HepG2 (cell line): ENCODE results near the gene HMGCS2. TPM values are rescaled to one million over a fixed set of nuclear protein-coding genes. Genes with fewer than 3 reads are reported as not detected.
A peak's percentile ranks its signal among the peaks of the same experiment; 100 is the strongest.

Experiments used
- ATF7 ChIP-seq, 2 experiments: fragments of 450-650 bp in 1 of 2; sonication (generic) in 1 of 2; formaldehyde crosslinking in 1 of 2; IDR thresholded peaks; 2 replicates each; pipeline versions ENCODE4 v1.4.0 to v1.6.1; 2016 to 2020; ENCODE audit warnings: antibody characterized with exemption in 1 of 2, mild to moderate bottlenecking in 1 of 2, missing genetic modification reagents in 1 of 2
- CREB1 ChIP-seq, 2 experiments: fragments of 450-650 bp in 1 of 2; IDR thresholded peaks; 2 replicates each; pipeline ENCODE4 v1.6.1; 2016 to 2017; ENCODE audit warnings: control low read depth in 1 of 2, mild to moderate bottlenecking in 1 of 2, missing compliant biosample characterization in 1 of 2, missing genetic modification characterization in 1 of 2
- EP300 ChIP-seq, 3 experiments: sonication (generic) in 1 of 3; formaldehyde crosslinking in 1 of 3; IDR thresholded peaks; 2 replicates each; pipeline versions ENCODE4 v1.5.1 to v1.6.1; 2011 to 2020; ENCODE audit warnings: low read depth in 2 of 3, low read length in 2 of 3, borderline replicate concordance in 1 of 3, improper control_type of control experiment in 1 of 3, mild to moderate bottlenecking in 1 of 3, missing genetic modification reagents in 1 of 3, moderate library complexity in 1 of 3
- FOXP1 ChIP-seq, 2 experiments: fragments of 450-650 bp in 1 of 2; IDR thresholded peaks; 2 replicates each; pipeline ENCODE4 v1.6.1; 2017 to 2018; ENCODE audit warnings: antibody characterized with exemption in 1 of 2
- HDAC2 ChIP-seq: sonication (generic); formaldehyde crosslinking; IDR thresholded peaks from 2 replicates; pipeline ENCODE4 v1.4.0; 2020; ENCODE audit warnings: missing genetic modification reagents
- HMG20A ChIP-seq: IDR thresholded peaks from 2 replicates; pipeline ENCODE4 v1.6.1; 2016; ENCODE audit warnings: borderline replicate concordance
- HNF4G ChIP-seq, 2 experiments: sonication (generic) in 1 of 2; formaldehyde crosslinking in 1 of 2; IDR thresholded peaks; 2 replicates each; pipeline versions ENCODE4 v1.4.0 to v1.6.1; 2011 to 2020; ENCODE audit warnings: borderline replicate concordance in 2 of 2, low read depth in 2 of 2, mild to moderate bottlenecking in 2 of 2, low read length in 1 of 2, missing genetic modification reagents in 1 of 2, moderate library complexity in 1 of 2
- KAT8 ChIP-seq: IDR thresholded peaks from 2 replicates; pipeline ENCODE4 v1.6.1; 2016; ENCODE audit warnings: missing genetic modification reagents, missing compliant biosample characterization
- LCORL ChIP-seq, 2 experiments: fragments of 450-650 bp in 1 of 2; sonication (generic) in 1 of 2; formaldehyde crosslinking in 1 of 2; IDR thresholded peaks; 2 replicates each; pipeline versions ENCODE4 v1.5.0 to v1.6.1; 2017 to 2020; ENCODE audit warnings: antibody characterized with exemption in 1 of 2, missing genetic modification reagents in 1 of 2
- NR2F1 ChIP-seq, 2 experiments: fragments of 450-650 bp in 1 of 2; formaldehyde crosslinking in 1 of 2; IDR thresholded peaks; 2 replicates each; pipeline versions ENCODE4 v1.5.0 to v1.6.1; 2016 to 2020; ENCODE audit warnings: mild to moderate bottlenecking in 1 of 2, missing compliant biosample characterization in 1 of 2, missing genetic modification reagents in 1 of 2, moderate library complexity in 1 of 2
- NR2F2 ChIP-seq: IDR thresholded peaks from 2 replicates; pipeline ENCODE4 v1.6.1; 2012; ENCODE audit warnings: low read depth, inconsistent platforms, borderline replicate concordance
- PHF21A ChIP-seq: sonication (generic); formaldehyde crosslinking; IDR thresholded peaks from 2 replicates; pipeline ENCODE4 v1.5.0; 2020; ENCODE audit warnings: mild to moderate bottlenecking, missing genetic modification reagents
- RCOR2 ChIP-seq: IDR thresholded peaks from 2 replicates; pipeline ENCODE4 v1.6.1; 2016; ENCODE audit warnings: missing biosample characterization, missing genetic modification reagents
- RXRB ChIP-seq: IDR thresholded peaks from 2 replicates; pipeline ENCODE4 v1.6.1; 2016; ENCODE audit warnings: borderline replicate concordance, missing genetic modification reagents, missing compliant biosample characterization
- SAP130 ChIP-seq: IDR thresholded peaks from 2 replicates; pipeline ENCODE4 v1.6.1; 2016; ENCODE audit warnings: low read depth
- SMC3 ChIP-seq: IDR thresholded peaks from 2 replicates; pipeline ENCODE4 v1.6.1; 2011; ENCODE audit warnings: low read length, improper control_type of control experiment
- SOX5 ChIP-seq: IDR thresholded peaks from 2 replicates; pipeline ENCODE4 v1.6.1; 2016; ENCODE audit warnings: borderline replicate concordance
- SOX6 ChIP-seq, 2 experiments: fragments of 450-650 bp in 1 of 2; sonication (generic) in 1 of 2; formaldehyde crosslinking in 1 of 2; IDR thresholded peaks; 2 replicates each; pipeline versions ENCODE4 v1.4.0 to v1.6.1; 2017 to 2020; ENCODE audit warnings: antibody characterized with exemption in 1 of 2, mild to moderate bottlenecking in 1 of 2, missing genetic modification reagents in 1 of 2
- TBX2 ChIP-seq: sonication (generic); formaldehyde crosslinking; IDR thresholded peaks from 2 replicates; pipeline ENCODE4 v1.5.0; 2020; ENCODE audit warnings: missing genetic modification reagents, mild to moderate bottlenecking, borderline replicate concordance
- ZBTB20 ChIP-seq: sonication (generic); formaldehyde crosslinking; IDR thresholded peaks from 2 replicates; pipeline ENCODE4 v1.8.1; 2023; ENCODE audit warnings: missing genetic modification reagents, low read depth, mild to moderate bottlenecking, borderline replicate concordance
- ZNF563 ChIP-seq: sonication (generic); formaldehyde crosslinking; IDR thresholded peaks from 2 replicates; pipeline ENCODE4 v1.8.0; 2022; ENCODE audit warnings: mild to moderate bottlenecking, moderate library complexity, missing genetic modification reagents
- ZNF839 ChIP-seq: sonication (generic); formaldehyde crosslinking; IDR thresholded peaks from 2 replicates; pipeline ENCODE4 v1.4.0; 2020; ENCODE audit warnings: missing genetic modification reagents, mild to moderate bottlenecking, borderline replicate concordance
- polyA plus RNA-seq, 8 experiments: library from polyadenylated mRNA; depleted of rRNA in 3 of 8; stranded (reverse) in 7 of 8; unstranded in 1 of 8; fragments of >200 nt; fragmentation: Illumina TruSeq in 4 of 8; extraction: Trizol in 4 of 8; gene quantifications; 2 replicates each; pipeline versions ENCODE4 v1.2.1 to v1.2.3, GENCODE V29; 2011 to 2016; ENCODE audit warnings: low read depth in 4 of 8, missing spikeins in 1 of 8, mixed read lengths in 1 of 8; ENCODE audit not compliant: insufficient read depth in 1 of 8
- total RNA-seq, 5 experiments: library from RNA; depleted of rRNA; stranded (reverse); fragments of >200 nt; fragmentation: Illumina TruSeq; extraction: Trizol; gene quantifications; 2 replicates each; pipeline ENCODE4 v1.2.3, GENCODE V29; 2016; ENCODE audit warnings: low read depth in 1 of 5
- TF ChIP-seq, protein P1 (sequence below): sonication (generic); formaldehyde crosslinking; IDR thresholded peaks from 2 replicates; pipeline ENCODE4 v1.5.0; 2020; ENCODE audit warnings: missing genetic modification reagents

The HMGCS2 gene
- total and polyA plus RNA-seq, 2 of the 13 experiments (the other 11 are each of a cell fraction or from before 2014, with no cell fraction given) = 0.44 to 1.5 TPM

DNA sequence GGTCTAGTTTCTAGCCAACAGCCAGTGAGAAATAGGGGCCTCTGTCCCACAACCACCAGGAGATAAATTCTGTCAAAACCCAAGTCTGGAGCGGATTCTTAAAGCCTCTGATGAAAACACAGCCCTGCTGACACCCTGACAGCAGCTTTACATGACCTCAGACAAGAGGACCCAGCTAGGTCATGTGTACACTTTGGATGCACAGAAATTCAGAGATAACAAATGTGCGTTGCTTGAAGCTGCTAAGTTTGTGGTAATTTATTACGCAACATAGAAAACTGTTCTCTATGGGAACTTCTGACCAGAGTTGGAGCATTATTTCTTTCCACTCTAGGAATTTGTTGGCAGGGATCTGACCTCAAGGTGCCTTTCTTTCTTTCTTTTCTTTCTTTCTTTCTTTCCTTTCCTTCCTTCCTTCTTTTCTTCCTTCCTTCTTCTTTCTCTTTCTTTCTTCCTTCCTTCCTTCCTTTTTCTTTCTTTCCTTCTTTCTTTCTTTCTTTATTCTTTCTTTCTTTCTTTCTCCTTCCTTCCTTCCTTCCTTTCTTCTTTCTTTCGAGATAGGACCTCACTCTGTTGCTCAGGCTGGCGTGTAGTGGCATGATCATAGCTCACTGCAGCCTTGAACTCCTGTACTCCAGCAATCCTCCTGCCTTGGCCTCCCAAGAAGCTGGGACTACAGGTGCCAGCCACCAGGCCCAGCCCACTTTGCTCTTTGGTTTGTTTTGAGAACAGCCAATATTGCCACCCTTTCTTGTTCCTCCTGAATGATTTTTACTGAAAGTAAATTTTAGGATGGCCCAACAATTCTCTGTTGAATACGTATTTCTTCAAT lies 14.9 kb upstream of the HMGCS2 start (continued):
- TF ChIP-seq NR2F1 (CRISPR knock-in tag; IDR thresholded peaks at IDR 0.05) (peak in 1 of 2 experiments; percentile 17; a peak in 1 of 4 replicates), ZBTB20 (CRISPR knock-in tag) (peak; percentile 55; the same call in 1 of the 2 replicates), EP300 (IDR thresholded peaks at IDR 0.05; ENCODE audit: low read depth in 2 of 2, low read length in 2 of 2) (peak in 1 of 2 experiments; percentile 40; a peak in 1 of 4 replicates), EP300 (CRISPR knock-in tag; IDR thresholded peaks at IDR 0.05; ENCODE audit: borderline replicate concordance) (no peak), PHF21A (peak; percentile 24; the same call in 1 of the 2 replicates), FOXP1 (IDR thresholded peaks at IDR 0.05) (no peak), FOXP1 (CRISPR knock-in tag; IDR thresholded peaks at IDR 0.05) (peak; percentile 35; the same call in 1 of the 2 replicates), ZNF839 (CRISPR knock-in tag) (no peak), NR2F2 (0 out of 2 replicates have a peak, but pooled peaks have one; percentile 31), KAT8 (CRISPR knock-in tag) (peak; percentile 32; the same call in 1 of the 2 replicates), LCORL (IDR thresholded peaks at IDR 0.05) (no peak), LCORL (CRISPR knock-in tag; IDR thresholded peaks at IDR 0.05) (0 out of 2 replicates have a peak, but pooled peaks have one; percentile 36), CREB1 (IDR thresholded peaks at IDR 0.05) (no peak), CREB1 (CRISPR knock-in tag; IDR thresholded peaks at IDR 0.05) (peak; percentile 27; the same call in 1 of the 2 replicates), ATF7 (IDR thresholded peaks at IDR 0.05) (0 out of 2 replicates have a peak, but pooled peaks have one; percentile 6), ATF7 (CRISPR knock-in tag; IDR thresholded peaks at IDR 0.05) (no peak), HDAC2 (CRISPR knock-in tag) (0 out of 2 replicates have a peak, but pooled peaks have one; percentile 29), TBX2 (peak; percentile 61), SOX5 (peak; percentile 55; the same call in 1 of the 2 replicates), SMC3 (peak; percentile 12; the same call in 1 of the 2 replicates), HMG20A (CRISPR knock-in tag) (peak; percentile 73), HNF4G (IDR thresholded peaks at IDR 0.05; ENCODE audit: borderline replicate concordance, low read depth, low read length) (no peak), HNF4G (CRISPR knock-in tag; IDR thresholded peaks at IDR 0.05; ENCODE audit: borderline replicate concordance, low read depth) (0 out of 2 replicates have a peak, but pooled peaks have one; percentile 16), SOX6 (IDR thresholded peaks at IDR 0.05) (no peak), SOX6 (CRISPR knock-in tag; IDR thresholded peaks at IDR 0.05) (peak; percentile 56; the same call in 1 of the 2 replicates), ZNF563 (no peak), RXRB (CRISPR knock-in tag) (peak; percentile 59), SAP130 (peak; percentile 24; the same call in 1 of the 2 replicates), RCOR2 (CRISPR knock-in tag) (no peak)
- TF ChIP-seq, protein P1, sequence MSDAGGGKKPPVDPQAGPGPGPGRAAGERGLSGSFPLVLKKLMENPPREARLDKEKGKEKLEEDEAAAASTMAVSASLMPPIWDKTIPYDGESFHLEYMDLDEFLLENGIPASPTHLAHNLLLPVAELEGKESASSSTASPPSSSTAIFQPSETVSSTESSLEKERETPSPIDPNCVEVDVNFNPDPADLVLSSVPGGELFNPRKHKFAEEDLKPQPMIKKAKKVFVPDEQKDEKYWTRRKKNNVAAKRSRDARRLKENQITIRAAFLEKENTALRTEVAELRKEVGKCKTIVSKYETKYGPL = peak; percentile 30; the same call in 1 of the 2 replicates
- TF ChIP-seq, all 625 proteins: peak for 41
